ENCODE data around the gene VPS51.

GRCh38 chr11:65131895-65132237 lies 35.9 kb downstream of the VPS51 start:
- TF ChIP-seq FOXM1 (IDR thresholded peaks at IDR 0.05; ENCODE audit: borderline replicate concordance) (no peak), TARDBP (IDR thresholded peaks at IDR 0.05) (no peak), CTBP1 (IDR thresholded peaks at IDR 0.05; ENCODE audit: borderline replicate concordance) (no peak), NFRKB (IDR thresholded peaks at IDR 0.05) (no peak), L3MBTL2 (conservative IDR thresholded peaks at IDR 0.05) (no peak), HDGF (IDR thresholded peaks at IDR 0.05; ENCODE audit: borderline replicate concordance) (no peak), BHLHE40 (IDR thresholded peaks at IDR 0.05; ENCODE audit: borderline replicate concordance) (no peak), SP1 (IDR thresholded peaks at IDR 0.05) (no peak), SUZ12 (IDR thresholded peaks at IDR 0.05) (no peak), ELF4 (IDR thresholded peaks at IDR 0.05) (no peak), ZNF384 (IDR thresholded peaks at IDR 0.05) (no peak), LEF1 (IDR thresholded peaks at IDR 0.05; ENCODE audit: borderline replicate concordance) (no peak), PKNOX1 (IDR thresholded peaks at IDR 0.05) (no peak), ARNT (IDR thresholded peaks at IDR 0.05) (no peak)

Measured in HEK293T (cell line).